OCI-LY7 (cell line): Measurements from ENCODE around the gene FOXO3.

ENCODE experiments used
- CTCF ChIP-seq: fragments of 200-600 bp; sonication (generic); conservative IDR thresholded peaks from 2 replicates; pipeline ENCODE4 v1.5.1; 2014; ENCODE audit warnings: mild to moderate bottlenecking, antibody characterized with exemption, low read length, moderate library complexity, mixed read lengths
- EZH2phosphoT487 ChIP-seq: fragments of 200-600 bp; sonication (generic); IDR thresholded peaks from 2 replicates; pipeline ENCODE4 v1.6.1; 2018; ENCODE audit warnings: low read depth, borderline replicate concordance, mild to moderate bottlenecking, mixed run types, antibody characterized with exemption, low read length, moderate library complexity, mixed read lengths

- TF ChIP-seq CTCF: no peak
- TF ChIP-seq EZH2phosphoT487: no peak
Observed at GRCh38 chr6:108618623-108619152, 58.0 kb downstream of the FOXO3 start.
